Spinal cord (tissue), 10 donors: ENCODE measurements around the gene LENG8. TPM values are rescaled to one million over a fixed set of nuclear protein-coding genes. Genes with fewer than 3 reads are reported as not detected.

ENCODE experiments used
- DNase-seq, 6 donors: peaks; one replicate each; pipeline versions ENCODE4 v3.0.0 to v3.0.0-alpha.2; 2013 to 2015; ENCODE audit warnings: low spot score in 6 of 6, low read depth in 4 of 6
- H3K27ac ChIP-seq: one replicate; pipeline ENCODE4 v1.5.1; 2013; ENCODE audit warnings: low read depth, low read length, control low read depth
- H3K27me3 ChIP-seq: one replicate; pipeline ENCODE4 v1.6.1; 2013; ENCODE audit warnings: low read length; ENCODE audit not compliant: control insufficient read depth, insufficient read depth
- H3K36me3 ChIP-seq: one replicate; pipeline ENCODE4 v1.6.1; 2013; ENCODE audit warnings: low read length; ENCODE audit not compliant: control insufficient read depth, insufficient read depth
- H3K4me1 ChIP-seq: one replicate; pipeline ENCODE4 v1.6.1; 2013; ENCODE audit warnings: low read length; ENCODE audit not compliant: control insufficient read depth, insufficient read depth
- H3K4me3 ChIP-seq: one replicate; pipeline ENCODE4 v1.5.1; 2013; ENCODE audit warnings: low read depth, low read length, control low read depth
- H3K9me3 ChIP-seq: one replicate; pipeline ENCODE4 v1.6.1; 2013; ENCODE audit warnings: low read length; ENCODE audit not compliant: control insufficient read depth, insufficient read depth
- WGBS: methylation state at CpG from one replicate; pipeline ENCODE4 v1.1.5; 2013; ENCODE audit warnings: missing lambda C conversion rate; ENCODE audit not compliant: insufficient coverage; 5-methylcytosine and 5-hydroxymethylcytosine counted together
- polyA plus RNA-seq, 2 donors: library from polyadenylated mRNA; unstranded; fragments of 120-200 nt; gene quantifications; one replicate each; pipeline ENCODE4 v1.2.1, GENCODE V29; 2013; ENCODE audit not compliant: insufficient read length in 2 of 2
- total RNA-seq, 2 donors: library from RNA; depleted of rRNA in 1 of 2; stranded (reverse); fragments of 120-200 nt in 1 of 2; fragments of >200 nt in 1 of 2; gene quantifications; one replicate each; pipeline versions ENCODE4 v1.2.3 to v1.2.4, GENCODE V29; 2013 to 2014
- donor health status: healthy.

The LENG8 gene
- total and polyA plus RNA-seq, 4 donors, result 25.3 to 269 (median 126) TPM

DNA sequence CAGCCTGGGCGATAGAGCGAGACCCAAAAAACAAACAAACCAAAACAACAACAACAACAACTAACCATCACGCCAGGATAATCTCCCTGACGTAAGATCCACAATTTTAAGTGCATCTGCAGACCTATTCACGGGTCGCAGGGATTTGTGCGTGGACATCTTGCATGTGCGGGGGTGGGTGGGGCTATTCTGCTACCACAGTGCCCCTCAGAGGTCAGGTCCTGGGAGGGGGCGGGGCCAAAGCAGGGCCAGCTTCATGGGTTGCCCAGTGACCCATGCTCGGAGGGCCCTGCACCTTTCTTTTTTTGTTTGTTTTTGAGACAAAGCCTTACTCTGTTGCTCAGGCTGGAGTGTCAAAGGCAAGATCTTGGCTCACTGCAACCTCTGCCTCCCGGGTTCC is 26.7 kb downstream of the LENG8 start:
- peaks cover 10% of the 10 kb centered on the region for H3K27me3 ChIP-seq
- no peak overlapping the region for H3K4me3 ChIP-seq
- H3K36me3 ChIP-seq, result no peaks in the 10 kb centered on the region
- 78% methylated on average over 11 of the region's 11 CpGs for WGBS
- H3K4me1 ChIP-seq, result peaks cover 23% of the 10 kb centered on the region
- no peaks in the 10 kb centered on the region for H3K9me3 ChIP-seq
- DNase-seq, result no peak
- H3K27ac ChIP-seq, result no peak overlapping the region

DNA sequence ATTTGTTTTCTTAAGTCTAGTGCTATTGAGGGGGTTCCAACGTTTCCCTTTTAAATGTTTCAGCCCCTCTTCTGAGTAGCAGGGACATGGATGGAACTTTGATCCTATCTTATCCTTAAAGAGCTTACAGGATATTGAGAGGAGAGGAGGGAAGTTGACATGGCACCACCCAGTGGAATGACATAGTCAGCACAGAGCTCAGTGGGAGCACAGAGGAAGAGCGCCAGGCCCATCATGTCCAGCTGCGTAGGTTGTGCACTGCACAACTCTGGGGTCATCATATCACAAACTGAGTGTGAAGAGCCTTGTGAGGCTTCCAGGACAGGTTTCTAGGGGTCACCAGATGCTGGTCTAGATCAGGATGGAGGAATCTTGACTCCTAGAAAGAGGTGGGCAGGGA is 28.7 kb downstream of the LENG8 start:
- WGBS, result 87% methylated on average over 2 of the region's 3 CpGs
- DNase-seq, result no peak
- H3K36me3 ChIP-seq, result no peaks in the 10 kb centered on the region
- H3K27me3 ChIP-seq, result no peaks in the 10 kb centered on the region
- H3K4me1 ChIP-seq, result peaks cover 13% of the 10 kb centered on the region
- H3K9me3 ChIP-seq, result no peaks in the 10 kb centered on the region
- H3K27ac ChIP-seq, result no peak overlapping the region
- no peak overlapping the region for H3K4me3 ChIP-seq

- no peak overlapping the region for H3K4me3 ChIP-seq
- 10% methylated on average over 6 of the region's 10 CpGs for WGBS
- H3K9me3 ChIP-seq, result no peaks in the 10 kb centered on the region
- peaks cover 3% of the 10 kb centered on the region for H3K4me1 ChIP-seq
- H3K27ac ChIP-seq, result no peak overlapping the region
- no peaks in the 10 kb centered on the region for H3K36me3 ChIP-seq
- peak in 3 of 6 donors; percentile 28 to 86 (median 75) for DNase-seq
- H3K27me3 ChIP-seq, result no peaks in the 10 kb centered on the region
These were observed 29.8 kb downstream of the LENG8 start for GRCh38 chr19:54478677-54479266.

GRCh38 chr19:54480051-54480450 is 31.1 kb downstream of the LENG8 start:
- no peaks in the 10 kb centered on the region for H3K36me3 ChIP-seq
- WGBS, result no CpG with 5 or more reads among the region's 2 CpGs
- no peak for DNase-seq
- H3K9me3 ChIP-seq, result no peaks in the 10 kb centered on the region
- H3K4me3 ChIP-seq, result no peak overlapping the region
- no peak overlapping the region for H3K27ac ChIP-seq
- H3K27me3 ChIP-seq, result peaks cover 2% of the 10 kb centered on the region
- no peaks in the 10 kb centered on the region for H3K4me1 ChIP-seq

DNA sequence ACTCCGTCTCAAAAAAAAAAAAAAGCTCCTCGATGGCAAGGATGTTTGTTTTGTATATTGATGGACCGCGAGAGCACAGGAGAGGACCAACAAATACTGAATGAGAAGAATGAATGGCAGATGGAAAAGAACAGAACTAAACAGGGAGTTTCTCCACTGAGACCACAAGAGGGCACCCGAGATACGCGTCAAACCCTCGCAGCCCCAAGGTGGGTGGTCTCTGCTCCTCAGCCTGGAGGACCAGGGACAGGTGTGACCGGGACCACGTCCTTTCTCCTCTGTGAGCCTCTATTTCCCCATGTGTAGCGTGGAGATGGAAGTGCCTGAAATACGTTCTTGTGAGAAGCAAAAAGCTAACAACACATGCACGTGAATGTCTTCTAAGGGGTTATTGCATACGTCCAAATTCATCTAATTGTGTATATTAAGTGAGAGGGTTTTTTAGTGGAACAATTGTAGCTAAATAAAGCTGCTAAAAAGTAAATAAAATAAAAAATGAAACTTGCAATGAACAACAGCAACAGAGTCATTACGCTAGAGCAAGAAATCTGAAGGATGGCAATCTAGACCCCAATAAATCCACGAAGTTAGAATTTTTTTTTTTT is 32.4 kb downstream of the LENG8 start:
- peak in 5 of 6 donors; percentile 30 to 92 (median 64) for DNase-seq
- no peak overlapping the region for H3K27ac ChIP-seq
- WGBS, result 8% methylated on average over 9 of the region's 16 CpGs
- no peaks in the 10 kb centered on the region for H3K36me3 ChIP-seq
- no peak overlapping the region for H3K4me3 ChIP-seq
- H3K27me3 ChIP-seq, result peaks cover 2% of the 10 kb centered on the region
- no peaks in the 10 kb centered on the region for H3K9me3 ChIP-seq
- no peaks in the 10 kb centered on the region for H3K4me1 ChIP-seq

DNA sequence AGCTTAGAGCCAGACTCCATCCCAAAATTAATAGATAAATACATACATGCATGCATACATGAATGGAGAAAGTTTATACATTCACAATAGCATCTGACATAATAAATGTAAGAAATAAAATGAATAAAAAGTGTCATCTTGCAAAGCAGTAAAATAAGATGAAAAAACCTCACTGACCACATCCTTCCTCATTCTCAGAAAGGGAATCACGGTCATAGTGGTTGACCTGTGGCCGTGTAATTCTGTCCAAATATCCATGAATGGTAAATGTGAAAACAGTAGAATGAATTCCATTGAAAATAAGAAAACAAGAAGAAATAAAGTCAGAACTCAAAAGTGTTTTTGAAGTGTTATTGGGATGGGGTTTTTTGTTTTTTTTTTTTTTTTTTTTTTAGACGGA is 33.9 kb downstream of the LENG8 start:
- WGBS, result no CpG with 5 or more reads among the region's 3 CpGs
- Histone ChIP-seq H3K36me3 (no peaks in the 10 kb centered on the region), H3K4me1 (no peaks in the 10 kb centered on the region), H3K4me3 (no peak overlapping the region), H3K27me3 (peaks cover 2% of the 10 kb centered on the region), H3K27ac (no peak overlapping the region), H3K9me3 (no peaks in the 10 kb centered on the region)
- DNase-seq, result no peak

- WGBS, result 84% methylated on average over 10 of the region's 10 CpGs
- peaks cover 4% of the 10 kb centered on the region for H3K27me3 ChIP-seq
These were observed 35.5 kb downstream of the LENG8 start for GRCh38 chr19:54484451-54484850.

DNA sequence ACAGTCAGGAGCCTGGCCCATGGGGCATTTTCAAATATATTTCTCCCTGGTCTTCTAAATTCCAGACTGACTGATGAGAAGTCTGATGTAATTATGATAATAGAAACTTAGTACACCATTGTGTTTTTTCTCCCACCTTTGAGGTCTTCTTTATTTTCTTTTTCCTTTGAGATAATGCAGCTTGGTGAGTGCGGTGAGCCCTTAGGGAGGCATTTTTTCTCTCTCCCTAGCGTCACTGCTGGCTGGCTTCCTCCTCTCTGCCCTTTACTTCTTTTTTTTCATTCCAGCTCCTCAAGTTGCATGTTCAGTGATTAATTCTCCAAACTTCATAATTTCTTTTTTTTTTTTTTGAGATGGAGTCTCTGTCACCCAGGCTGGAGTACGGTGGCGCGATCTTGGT is 36.9 kb downstream of the LENG8 start:
- Histone ChIP-seq H3K9me3 (no peaks in the 10 kb centered on the region), H3K27me3 (peaks cover 5% of the 10 kb centered on the region), H3K27ac (no peak overlapping the region), H3K4me1 (no peaks in the 10 kb centered on the region), H3K36me3 (no peaks in the 10 kb centered on the region), H3K4me3 (no peak overlapping the region)
- WGBS, result no CpG with 5 or more reads among the region's 5 CpGs
- DNase-seq, result no peak

More at GRCh38 chr19:54484451-54484850, 35.5 kb downstream of the LENG8 start:
- Histone ChIP-seq H3K9me3 (no peaks in the 10 kb centered on the region), H3K36me3 (no peaks in the 10 kb centered on the region), H3K27ac (no peak overlapping the region), H3K4me1 (no peaks in the 10 kb centered on the region), H3K4me3 (no peak overlapping the region)
- DNase-seq, result no peak

DNA sequence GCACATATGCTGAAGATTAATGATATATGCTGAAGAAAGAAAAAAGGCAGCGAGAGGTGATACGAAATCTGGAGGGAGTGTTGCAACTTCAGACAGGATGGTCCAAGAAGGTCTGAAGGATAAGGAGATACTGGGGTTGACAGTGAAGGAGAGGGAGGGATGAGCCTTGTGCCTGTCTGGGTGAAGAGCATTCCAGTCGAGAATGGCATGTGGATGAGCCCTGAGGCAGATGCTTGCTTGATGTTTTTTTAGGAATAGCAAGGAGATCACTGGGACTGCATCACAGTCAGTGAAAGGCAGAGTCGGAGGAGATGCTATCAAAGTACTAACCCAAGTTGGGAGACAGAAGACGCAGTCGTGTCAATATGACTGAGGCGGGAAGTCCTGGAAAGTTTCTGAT is 40.3 kb downstream of the LENG8 start:
- H3K9me3 ChIP-seq, result no peaks in the 10 kb centered on the region
- 74% methylated on average over 4 of the region's 7 CpGs for WGBS
- H3K4me1 ChIP-seq, result no peaks in the 10 kb centered on the region
- H3K36me3 ChIP-seq, result no peaks in the 10 kb centered on the region
- DNase-seq, result no peak
- H3K27ac ChIP-seq, result no peak overlapping the region
- no peak overlapping the region for H3K4me3 ChIP-seq
- H3K27me3 ChIP-seq, result peaks cover 3% of the 10 kb centered on the region

DNA sequence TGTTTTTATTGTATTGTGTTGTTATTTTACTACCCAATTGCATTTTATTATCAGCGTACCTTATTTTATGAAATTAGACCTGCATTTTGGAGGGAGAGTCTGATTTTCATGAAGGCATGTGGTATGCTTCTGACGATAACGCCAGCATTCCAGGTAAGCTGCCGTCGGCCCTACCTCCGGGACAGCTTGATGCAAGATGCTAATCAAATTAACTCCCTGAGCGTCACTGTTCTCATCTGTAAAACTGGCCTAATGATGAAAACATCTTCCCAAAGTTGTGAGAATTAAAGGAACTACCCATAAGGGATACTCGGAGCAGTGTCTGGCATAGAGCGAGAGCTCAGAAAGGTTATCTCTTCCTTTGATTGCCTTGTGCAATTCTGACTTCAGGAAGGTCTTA is 40.8 kb downstream of the LENG8 start:
- Histone ChIP-seq H3K27me3 (peaks cover 3% of the 10 kb centered on the region), H3K4me1 (no peaks in the 10 kb centered on the region), H3K9me3 (no peaks in the 10 kb centered on the region), H3K36me3 (no peaks in the 10 kb centered on the region), H3K27ac (no peak overlapping the region), H3K4me3 (no peak overlapping the region)
- WGBS, result 50% methylated on average over 1 of the region's 9 CpGs
- no peak for DNase-seq
